Measurements from ENCODE around the gene PIPOX.

DNA sequence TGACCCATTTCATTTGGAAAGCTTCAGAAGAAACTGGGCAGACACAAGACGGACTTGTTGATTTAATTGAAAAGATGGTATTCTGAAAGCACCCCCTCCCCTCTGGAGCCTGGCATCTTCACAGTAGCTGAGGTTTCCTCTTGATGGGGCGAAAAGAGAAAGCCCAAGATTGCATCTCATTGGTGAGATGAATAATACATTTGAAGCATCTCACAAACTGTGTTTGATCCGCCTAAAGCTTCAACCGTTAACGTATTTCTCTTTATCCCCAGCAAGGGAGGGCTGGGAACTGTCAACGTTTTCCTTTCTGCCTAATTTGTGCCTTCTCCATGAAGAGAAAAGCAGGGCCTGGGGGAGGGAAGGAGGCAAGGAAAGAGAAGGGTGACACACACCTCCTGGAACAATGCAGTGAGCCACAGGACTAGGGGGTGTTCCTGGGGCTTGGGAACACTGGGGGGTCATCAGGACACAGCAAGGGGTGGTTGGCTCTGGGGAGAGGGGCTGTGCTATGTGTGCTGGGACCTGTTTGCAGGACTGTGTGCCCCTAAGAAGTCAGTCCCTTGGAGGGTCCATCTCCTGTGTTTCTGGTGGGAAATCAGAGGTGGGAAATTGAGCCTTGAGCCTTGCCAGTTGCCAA lies 18.5 kb upstream of the PIPOX start:
- TF ChIP-seq, protein P1, sequence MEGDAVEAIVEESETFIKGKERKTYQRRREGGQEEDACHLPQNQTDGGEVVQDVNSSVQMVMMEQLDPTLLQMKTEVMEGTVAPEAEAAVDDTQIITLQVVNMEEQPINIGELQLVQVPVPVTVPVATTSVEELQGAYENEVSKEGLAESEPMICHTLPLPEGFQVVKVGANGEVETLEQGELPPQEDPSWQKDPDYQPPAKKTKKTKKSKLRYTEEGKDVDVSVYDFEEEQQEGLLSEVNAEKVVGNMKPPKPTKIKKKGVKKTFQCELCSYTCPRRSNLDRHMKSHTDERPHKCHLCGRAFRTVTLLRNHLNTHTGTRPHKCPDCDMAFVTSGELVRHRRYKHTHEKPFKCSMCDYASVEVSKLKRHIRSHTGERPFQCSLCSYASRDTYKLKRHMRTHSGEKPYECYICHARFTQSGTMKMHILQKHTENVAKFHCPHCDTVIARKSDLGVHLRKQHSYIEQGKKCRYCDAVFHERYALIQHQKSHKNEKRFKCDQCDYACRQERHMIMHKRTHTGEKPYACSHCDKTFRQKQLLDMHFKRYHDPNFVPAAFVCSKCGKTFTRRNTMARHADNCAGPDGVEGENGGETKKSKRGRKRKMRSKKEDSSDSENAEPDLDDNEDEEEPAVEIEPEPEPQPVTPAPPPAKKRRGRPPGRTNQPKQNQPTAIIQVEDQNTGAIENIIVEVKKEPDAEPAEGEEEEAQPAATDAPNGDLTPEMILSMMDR (IDR thresholded peaks at IDR 0.05): no peak
- TF ChIP-seq POLR2A (IDR thresholded peaks at IDR 0.05) (no peak), EP300 (IDR thresholded peaks at IDR 0.05) (no peak), POLR2AphosphoS5 (IDR thresholded peaks at IDR 0.05) (no peak)
